NB4 (cell line): Measurements from ENCODE around the gene TMEM238.

Experiments
- DNase-seq: peaks from one replicate; pipeline ENCODE4 v3.0.0; 2010; ENCODE audit warnings: low read depth
- H3K4me3 ChIP-seq: one replicate; pipeline ENCODE4 v1.5.1; 2011; ENCODE audit warnings: mild to moderate bottlenecking, low read depth, low read length, moderate library complexity
- MAX ChIP-seq: IDR thresholded peaks from 2 replicates; pipeline ENCODE4 v1.6.1; 2011; ENCODE audit warnings: low read depth, low read length
- MYC ChIP-seq: IDR thresholded peaks from 2 replicates; pipeline ENCODE4 v1.6.1; 2011; ENCODE audit warnings: low read depth, low read length
- POLR2A ChIP-seq: IDR thresholded peaks from 2 replicates; pipeline ENCODE4 v1.6.1; 2011; ENCODE audit warnings: mild to moderate bottlenecking; ENCODE audit not compliant: insufficient read length; ENCODE audit errors: extremely low read depth
- TF ChIP-seq, protein P1 (sequence below): IDR thresholded peaks from one replicate; pipeline ENCODE4 v1.5.1; 2012; ENCODE audit warnings: low read depth, low read length

The TMEM238 gene

GRCh38 chr19:55369653-55370304, 14.3 kb downstream of the TMEM238 start:
- TF ChIP-seq MAX (no peak), MYC (no peak), POLR2A (no peak)
- TF ChIP-seq, protein P1, sequence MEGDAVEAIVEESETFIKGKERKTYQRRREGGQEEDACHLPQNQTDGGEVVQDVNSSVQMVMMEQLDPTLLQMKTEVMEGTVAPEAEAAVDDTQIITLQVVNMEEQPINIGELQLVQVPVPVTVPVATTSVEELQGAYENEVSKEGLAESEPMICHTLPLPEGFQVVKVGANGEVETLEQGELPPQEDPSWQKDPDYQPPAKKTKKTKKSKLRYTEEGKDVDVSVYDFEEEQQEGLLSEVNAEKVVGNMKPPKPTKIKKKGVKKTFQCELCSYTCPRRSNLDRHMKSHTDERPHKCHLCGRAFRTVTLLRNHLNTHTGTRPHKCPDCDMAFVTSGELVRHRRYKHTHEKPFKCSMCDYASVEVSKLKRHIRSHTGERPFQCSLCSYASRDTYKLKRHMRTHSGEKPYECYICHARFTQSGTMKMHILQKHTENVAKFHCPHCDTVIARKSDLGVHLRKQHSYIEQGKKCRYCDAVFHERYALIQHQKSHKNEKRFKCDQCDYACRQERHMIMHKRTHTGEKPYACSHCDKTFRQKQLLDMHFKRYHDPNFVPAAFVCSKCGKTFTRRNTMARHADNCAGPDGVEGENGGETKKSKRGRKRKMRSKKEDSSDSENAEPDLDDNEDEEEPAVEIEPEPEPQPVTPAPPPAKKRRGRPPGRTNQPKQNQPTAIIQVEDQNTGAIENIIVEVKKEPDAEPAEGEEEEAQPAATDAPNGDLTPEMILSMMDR: no peak
- H3K4me3 ChIP-seq: no peak overlapping the region
- DNase-seq: peak; percentile 41

DNA sequence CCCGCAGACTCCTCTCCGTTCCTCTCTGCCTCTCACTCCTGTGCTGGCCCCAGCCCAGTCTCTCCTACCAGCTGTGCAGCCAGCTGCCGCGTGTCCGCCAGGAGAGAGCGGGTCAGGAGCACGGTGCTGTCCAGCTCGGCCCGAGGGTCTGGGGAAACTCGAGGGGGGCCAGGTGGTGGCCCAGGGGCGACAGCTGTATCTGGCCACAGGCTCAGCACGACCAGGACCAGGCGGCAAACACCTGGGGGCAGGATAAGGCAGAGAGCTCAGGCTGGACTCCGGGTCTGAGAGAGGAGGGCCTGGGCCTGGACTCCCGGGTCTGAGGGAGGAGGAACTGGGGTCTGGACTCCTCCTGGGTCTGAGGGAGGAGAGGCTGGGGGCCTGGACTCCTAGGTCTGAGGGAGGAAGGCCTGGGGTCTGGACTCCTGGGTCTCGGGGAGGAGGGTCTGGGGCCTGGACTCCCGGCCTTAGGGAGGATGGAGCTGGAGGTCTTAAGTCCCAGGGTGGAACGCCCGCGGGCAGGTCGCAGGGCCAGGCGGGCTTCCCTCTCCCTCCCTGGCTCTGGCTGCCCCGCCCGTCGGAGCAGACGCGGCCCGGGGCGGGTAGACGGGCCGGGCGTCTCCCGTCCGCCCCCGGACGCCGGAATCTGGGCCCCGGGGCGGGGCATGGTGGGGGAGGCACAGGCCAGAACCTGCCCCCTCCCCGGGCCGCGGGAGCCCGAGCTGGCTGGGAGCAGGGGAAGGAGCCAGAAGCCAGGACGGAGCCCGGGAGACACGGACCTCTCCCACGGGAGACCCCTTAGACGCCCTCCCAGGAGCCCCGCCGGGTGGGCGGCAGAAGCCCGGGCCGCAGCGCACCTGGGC, 15.2 kb downstream of the TMEM238 start:
- H3K4me3 ChIP-seq: no peak overlapping the region
- no peak for DNase-seq
- TF ChIP-seq, protein P1: no peak
- TF ChIP-seq MYC (no peak), POLR2A (no peak), MAX (no peak)

DNA sequence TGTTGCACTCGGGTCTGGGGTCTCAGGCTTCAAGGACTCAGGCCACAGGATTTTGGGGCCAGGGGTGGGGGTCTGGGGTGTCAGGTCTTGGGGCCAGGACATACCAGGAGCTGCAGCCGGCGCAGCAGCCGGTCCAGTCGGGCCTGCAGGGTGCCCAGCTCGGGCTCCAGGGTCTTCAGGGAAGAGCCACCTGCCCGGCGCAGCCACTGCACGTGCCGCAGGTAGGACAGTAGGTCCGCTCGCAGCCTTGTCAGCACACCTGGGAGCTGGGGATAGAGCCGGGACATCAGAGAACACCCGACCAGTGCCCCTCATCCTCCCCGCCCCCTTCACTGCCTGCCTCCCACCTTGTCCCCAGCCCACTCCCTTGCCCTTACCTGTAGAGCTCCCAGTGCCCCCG, 16.0 kb downstream of the TMEM238 start:
- H3K4me3 ChIP-seq: no peak overlapping the region
- TF ChIP-seq, protein P1: no peak
- TF ChIP-seq MYC: no peak
- TF ChIP-seq POLR2A: no peak
- no peak for TF ChIP-seq MAX
- DNase-seq: no peak

DNA sequence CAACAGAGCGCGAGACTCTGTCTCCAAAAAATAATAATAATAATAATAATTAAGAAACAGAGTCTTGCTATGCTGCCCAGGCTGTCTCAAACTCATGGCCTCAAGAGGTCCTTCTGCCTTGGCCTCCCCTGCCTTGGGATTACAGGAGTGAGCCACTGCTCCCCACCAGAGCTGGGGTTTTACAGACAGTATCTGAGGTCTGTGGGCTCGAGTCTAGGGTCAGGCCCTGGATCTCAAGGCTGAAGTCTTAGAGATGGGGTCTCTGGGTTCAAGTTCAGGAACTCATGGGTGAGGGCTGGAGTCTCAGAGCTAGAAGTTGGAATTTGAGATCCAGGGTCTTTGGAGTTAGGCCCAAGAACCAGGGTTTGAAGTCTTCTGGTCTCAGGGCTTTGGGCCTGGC, 17.3 kb downstream of the TMEM238 start:
- no peak for DNase-seq
- TF ChIP-seq POLR2A: no peak
- no peak for TF ChIP-seq MAX
- no peak for TF ChIP-seq MYC
- TF ChIP-seq, protein P1: no peak
- H3K4me3 ChIP-seq: no peak overlapping the region

DNA sequence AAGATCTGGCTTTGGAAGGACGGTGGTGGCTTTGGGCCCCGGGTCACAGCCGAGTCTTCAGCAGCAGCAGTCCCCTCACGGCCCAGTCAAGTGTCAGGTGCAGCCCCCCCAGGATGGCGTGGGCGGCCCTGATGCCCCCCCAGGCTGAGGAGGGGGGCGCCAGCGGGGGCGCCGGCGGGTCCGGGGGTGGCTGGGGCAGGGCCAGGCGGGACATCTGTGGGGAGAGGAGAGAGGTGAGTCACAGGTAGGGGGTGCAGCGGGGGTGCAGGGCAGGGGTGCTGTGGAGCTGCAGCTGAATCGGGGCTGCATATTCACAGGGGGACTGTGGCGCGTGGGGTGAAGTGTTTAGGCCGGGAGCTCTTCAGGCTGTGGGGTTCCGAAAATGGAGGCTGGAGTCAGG, 18.1 kb downstream of the TMEM238 start:
- H3K4me3 ChIP-seq: no peak overlapping the region
- TF ChIP-seq MYC (no peak), POLR2A (no peak), MAX (no peak)
- TF ChIP-seq, protein P1: no peak

More for the DNA sequence above, 18.1 kb downstream of the TMEM238 start:
- no peak for DNase-seq
